ENCODE data around the gene GUCA2A. TPM values are rescaled to one million over a fixed set of nuclear protein-coding genes. Genes with fewer than 3 reads are reported as not detected.

The GUCA2A gene
- total RNA-seq, 1 experiment from 2014 or later: not detected

GRCh38 chr1:42145389-42145716, 19.2 kb downstream of the GUCA2A start:
- ChIA-PET CTCF (no interaction called here), POLR2A (ENCODE audit: unreplicated experiment) (no interaction called here)
- no peak overlapping the region for H3K4me3 ChIP-seq
- intact Hi-C loops (cut with micrococcal nuclease; ENCODE audit: unreplicated experiment): loop anchor here (10.0 kb wide), 4 partner anchors 231 to 549 kb away; partner anchors contain the start of gene HIVEP3
- H3K4me2 ChIP-seq: no peak overlapping the region
- H3K27me3 ChIP-seq (ENCODE audit: insufficient read depth, low read depth): no peaks in the 10 kb centered on the region; the same call in 1 of the 2 replicates
- H3K79me2 ChIP-seq (ENCODE audit: low read depth): no peaks in the 10 kb centered on the region
- TF ChIP-seq, protein P1, sequence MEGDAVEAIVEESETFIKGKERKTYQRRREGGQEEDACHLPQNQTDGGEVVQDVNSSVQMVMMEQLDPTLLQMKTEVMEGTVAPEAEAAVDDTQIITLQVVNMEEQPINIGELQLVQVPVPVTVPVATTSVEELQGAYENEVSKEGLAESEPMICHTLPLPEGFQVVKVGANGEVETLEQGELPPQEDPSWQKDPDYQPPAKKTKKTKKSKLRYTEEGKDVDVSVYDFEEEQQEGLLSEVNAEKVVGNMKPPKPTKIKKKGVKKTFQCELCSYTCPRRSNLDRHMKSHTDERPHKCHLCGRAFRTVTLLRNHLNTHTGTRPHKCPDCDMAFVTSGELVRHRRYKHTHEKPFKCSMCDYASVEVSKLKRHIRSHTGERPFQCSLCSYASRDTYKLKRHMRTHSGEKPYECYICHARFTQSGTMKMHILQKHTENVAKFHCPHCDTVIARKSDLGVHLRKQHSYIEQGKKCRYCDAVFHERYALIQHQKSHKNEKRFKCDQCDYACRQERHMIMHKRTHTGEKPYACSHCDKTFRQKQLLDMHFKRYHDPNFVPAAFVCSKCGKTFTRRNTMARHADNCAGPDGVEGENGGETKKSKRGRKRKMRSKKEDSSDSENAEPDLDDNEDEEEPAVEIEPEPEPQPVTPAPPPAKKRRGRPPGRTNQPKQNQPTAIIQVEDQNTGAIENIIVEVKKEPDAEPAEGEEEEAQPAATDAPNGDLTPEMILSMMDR (conservative IDR thresholded peaks at IDR 0.05): no peak
- no peak for TF ChIP-seq EZH2 (IDR thresholded peaks at IDR 0.05; ENCODE audit: low read depth)
- DNase-seq: no peak
- no peak overlapping the region for H3K27ac ChIP-seq
- H2AFZ ChIP-seq: no peak overlapping the region
- H3K9me3 ChIP-seq (ENCODE audit: insufficient read depth, low read depth): no peaks in the 10 kb centered on the region
- H3F3A ChIP-seq (ENCODE audit: insufficient read depth, low read depth): peaks cover 8% of the 10 kb centered on the region
- no TSS peak for BruUV-seq (replicated peaks)
- no peaks in the 10 kb centered on the region for H3K9me2 ChIP-seq (ENCODE audit: insufficient read depth)
- peaks cover 22% of the 10 kb centered on the region for H3K4me1 ChIP-seq (replicated peaks; ENCODE audit: insufficient read depth)
- H4K20me1 ChIP-seq (ENCODE audit: insufficient read depth): no peaks in the 10 kb centered on the region
- no peaks in the 10 kb centered on the region for H3K36me3 ChIP-seq (ENCODE audit: low read depth)

DNA sequence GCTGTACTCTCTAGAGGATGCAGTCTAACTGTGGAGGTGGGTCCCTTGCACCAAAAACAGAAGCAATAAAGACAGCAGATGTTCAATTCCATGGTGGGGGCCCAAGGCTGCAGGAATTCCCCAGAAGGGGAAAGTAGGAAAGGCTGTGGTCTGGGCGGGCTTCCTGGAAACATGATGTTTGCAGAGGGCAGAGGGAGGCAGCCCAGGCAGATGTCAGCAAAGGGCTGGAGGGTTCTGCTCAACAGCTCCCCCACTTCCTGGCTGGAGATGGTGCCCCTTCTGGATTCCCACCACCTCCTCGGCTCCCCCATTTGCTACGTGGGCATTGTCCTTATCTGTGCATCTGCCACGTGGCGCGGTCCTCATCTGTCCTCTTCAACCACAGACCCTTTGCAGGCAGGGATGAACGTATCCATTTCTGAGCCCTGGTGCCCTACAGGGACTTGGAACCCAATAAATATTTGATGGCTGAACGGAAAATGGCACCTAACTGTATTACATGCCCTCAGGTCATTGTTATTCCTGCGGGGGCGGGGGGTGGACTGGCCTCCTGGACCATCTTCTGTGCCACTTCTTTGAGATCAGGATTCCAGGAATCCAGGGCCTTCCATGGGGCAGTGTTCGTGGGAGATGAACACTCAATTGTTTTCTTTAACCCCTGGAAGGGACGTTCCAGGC, 19.7 kb downstream of the GUCA2A start:
- no peaks in the 10 kb centered on the region; the same call in 1 of the 2 replicates for H3K27me3 ChIP-seq (ENCODE audit: insufficient read depth, low read depth)
- H3K79me2 ChIP-seq (ENCODE audit: low read depth): no peaks in the 10 kb centered on the region
- H4K20me1 ChIP-seq (ENCODE audit: insufficient read depth): no peaks in the 10 kb centered on the region
- H3K4me2 ChIP-seq: no peak overlapping the region
- intact Hi-C loops (cut with micrococcal nuclease; ENCODE audit: unreplicated experiment): loop anchor here (10.0 kb wide), 4 partner anchors 230 to 550 kb away; partner anchors contain the start of gene HIVEP3
- H3K9me2 ChIP-seq (ENCODE audit: insufficient read depth): no peaks in the 10 kb centered on the region
- peaks cover 22% of the 10 kb centered on the region for H3K4me1 ChIP-seq (replicated peaks; ENCODE audit: insufficient read depth)
- BruUV-seq (replicated peaks): no TSS peak
- H3F3A ChIP-seq (ENCODE audit: insufficient read depth, low read depth): peaks cover 8% of the 10 kb centered on the region
- ChIA-PET CTCF (no interaction called here), POLR2A (ENCODE audit: unreplicated experiment) (no interaction called here)
- no peak overlapping the region for H3K27ac ChIP-seq
- H2AFZ ChIP-seq: no peak overlapping the region
- H3K36me3 ChIP-seq (ENCODE audit: low read depth): no peaks in the 10 kb centered on the region
- TF ChIP-seq, protein P1 (conservative IDR thresholded peaks at IDR 0.05): no peak
- no peak for TF ChIP-seq EZH2 (IDR thresholded peaks at IDR 0.05; ENCODE audit: low read depth)
- H3K4me3 ChIP-seq: no peak overlapping the region
- no peak for DNase-seq
- no peaks in the 10 kb centered on the region for H3K9me3 ChIP-seq (ENCODE audit: insufficient read depth, low read depth)

GRCh38 chr1:42143896-42144710, 20.4 kb downstream of the GUCA2A start:
- intact Hi-C loops (cut with micrococcal nuclease; ENCODE audit: unreplicated experiment): loop anchor here (10.0 kb wide), 4 partner anchors 229 to 551 kb away; partner anchors contain the start of gene HIVEP3
- no TSS peak for BruUV-seq (replicated peaks)
- POLR2A ChIA-PET (ENCODE audit: unreplicated experiment): no interaction called here

More at GRCh38 chr1:42143896-42144710, 20.4 kb downstream of the GUCA2A start:
- Histone ChIP-seq H3K9me2 (ENCODE audit: insufficient read depth) (no peaks in the 10 kb centered on the region), H2AFZ (no peak overlapping the region), H3F3A (ENCODE audit: insufficient read depth, low read depth) (peaks cover 8% of the 10 kb centered on the region), H3K9me3 (ENCODE audit: insufficient read depth, low read depth) (no peaks in the 10 kb centered on the region), H3K36me3 (ENCODE audit: low read depth) (no peaks in the 10 kb centered on the region), H4K20me1 (ENCODE audit: insufficient read depth) (no peaks in the 10 kb centered on the region), H3K27me3 (ENCODE audit: insufficient read depth, low read depth) (no peaks in the 10 kb centered on the region; the same call in 1 of the 2 replicates), H3K4me1 (replicated peaks; ENCODE audit: insufficient read depth) (peaks cover 21% of the 10 kb centered on the region), H3K79me2 (ENCODE audit: low read depth) (no peaks in the 10 kb centered on the region), H3K4me3 (no peak overlapping the region), H3K4me2 (no peak overlapping the region), H3K27ac (no peak overlapping the region)
- DNase-seq: no peak
- TF ChIP-seq EZH2 (IDR thresholded peaks at IDR 0.05; ENCODE audit: low read depth): no peak
- TF ChIP-seq, protein P1 (conservative IDR thresholded peaks at IDR 0.05): no peak
- CTCF ChIA-PET: no interaction called here

Data from PC-9 (cell line).